KMS-11 (cell line): Measurements from ENCODE around the gene GNAZ.

ENCODE experiments used
- H2AFZ ChIP-seq: fragments of 200-600 bp; sonication (generic); 2 replicates; pipeline ENCODE4 v1.6.1; 2016; ENCODE audit warnings: antibody characterized with exemption, mixed run types, low read depth
- H3K27ac ChIP-seq: fragments of 200-600 bp; sonication (generic); 2 replicates; pipeline ENCODE4 v1.6.1; 2016; ENCODE audit warnings: mild to moderate bottlenecking, mixed run types
- H3K27me3 ChIP-seq: fragments of 200-600 bp; sonication (generic); 2 replicates; pipeline ENCODE4 v1.6.1; 2017; ENCODE audit warnings: mild to moderate bottlenecking, low read depth, mixed run types, moderate library complexity; ENCODE audit not compliant: insufficient read depth
- H3K36me3 ChIP-seq: fragments of 200-600 bp; sonication (generic); 2 replicates; pipeline ENCODE4 v1.6.1; 2017; ENCODE audit warnings: mild to moderate bottlenecking, mixed run types; ENCODE audit not compliant: insufficient read depth
- H3K4me1 ChIP-seq: fragments of 200-600 bp; sonication (generic); 2 replicates; pipeline ENCODE4 v1.6.1; 2016; ENCODE audit warnings: mild to moderate bottlenecking, low read depth, mixed run types; ENCODE audit not compliant: poor library complexity, severe bottlenecking
- H3K4me2 ChIP-seq: fragments of 200-600 bp; sonication (generic); 2 replicates; pipeline ENCODE4 v1.7.0; 2016; ENCODE audit warnings: mild to moderate bottlenecking, mixed run types
- H3K4me3 ChIP-seq: fragments of 200-600 bp; sonication (generic); IDR thresholded peaks from 2 replicates; pipeline ENCODE4 v1.6.1; 2017; ENCODE audit warnings: low read depth, low read length, mixed read lengths; ENCODE audit not compliant: insufficient read depth
- H3K79me2 ChIP-seq: fragments of 200-600 bp; sonication (generic); 2 replicates; pipeline ENCODE4 v1.6.1; 2016; ENCODE audit warnings: low read depth, mixed run types; ENCODE audit not compliant: insufficient read depth
- H3K9ac ChIP-seq: fragments of 200-600 bp; sonication (generic); 2 replicates; pipeline ENCODE4 v1.6.1; 2016; ENCODE audit warnings: mild to moderate bottlenecking, mixed run types
- H4K20me1 ChIP-seq: fragments of 200-600 bp; sonication (generic); 2 replicates; pipeline ENCODE4 v1.6.1; 2016; ENCODE audit warnings: mild to moderate bottlenecking, mixed run types; ENCODE audit not compliant: insufficient read depth
- TF ChIP-seq, protein P1 (sequence below): fragments of 200-600 bp; sonication (generic); conservative IDR thresholded peaks from 2 replicates; pipeline ENCODE4 v1.6.1; 2017; ENCODE audit warnings: low read depth, mild to moderate bottlenecking, antibody characterized with exemption, low read length, moderate library complexity, mixed read lengths

Gene GNAZ

GRCh38 chr22:23063539-23064380, 6.6 kb upstream of the GNAZ start:
- no peaks in the 10 kb centered on the region for H3K79me2 ChIP-seq
- H3K36me3 ChIP-seq = no peaks in the 10 kb centered on the region
- H2AFZ ChIP-seq = no peak overlapping the region
- H3K9ac ChIP-seq = no peak overlapping the region
- H3K27ac ChIP-seq = no peak overlapping the region
- no peak overlapping the region for H3K4me3 ChIP-seq
- TF ChIP-seq, protein P1, sequence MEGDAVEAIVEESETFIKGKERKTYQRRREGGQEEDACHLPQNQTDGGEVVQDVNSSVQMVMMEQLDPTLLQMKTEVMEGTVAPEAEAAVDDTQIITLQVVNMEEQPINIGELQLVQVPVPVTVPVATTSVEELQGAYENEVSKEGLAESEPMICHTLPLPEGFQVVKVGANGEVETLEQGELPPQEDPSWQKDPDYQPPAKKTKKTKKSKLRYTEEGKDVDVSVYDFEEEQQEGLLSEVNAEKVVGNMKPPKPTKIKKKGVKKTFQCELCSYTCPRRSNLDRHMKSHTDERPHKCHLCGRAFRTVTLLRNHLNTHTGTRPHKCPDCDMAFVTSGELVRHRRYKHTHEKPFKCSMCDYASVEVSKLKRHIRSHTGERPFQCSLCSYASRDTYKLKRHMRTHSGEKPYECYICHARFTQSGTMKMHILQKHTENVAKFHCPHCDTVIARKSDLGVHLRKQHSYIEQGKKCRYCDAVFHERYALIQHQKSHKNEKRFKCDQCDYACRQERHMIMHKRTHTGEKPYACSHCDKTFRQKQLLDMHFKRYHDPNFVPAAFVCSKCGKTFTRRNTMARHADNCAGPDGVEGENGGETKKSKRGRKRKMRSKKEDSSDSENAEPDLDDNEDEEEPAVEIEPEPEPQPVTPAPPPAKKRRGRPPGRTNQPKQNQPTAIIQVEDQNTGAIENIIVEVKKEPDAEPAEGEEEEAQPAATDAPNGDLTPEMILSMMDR = no peak
- no peaks in the 10 kb centered on the region for H3K27me3 ChIP-seq
- no peaks in the 10 kb centered on the region for H3K4me1 ChIP-seq
- H4K20me1 ChIP-seq = no peaks in the 10 kb centered on the region
- no peak overlapping the region for H3K4me2 ChIP-seq

DNA sequence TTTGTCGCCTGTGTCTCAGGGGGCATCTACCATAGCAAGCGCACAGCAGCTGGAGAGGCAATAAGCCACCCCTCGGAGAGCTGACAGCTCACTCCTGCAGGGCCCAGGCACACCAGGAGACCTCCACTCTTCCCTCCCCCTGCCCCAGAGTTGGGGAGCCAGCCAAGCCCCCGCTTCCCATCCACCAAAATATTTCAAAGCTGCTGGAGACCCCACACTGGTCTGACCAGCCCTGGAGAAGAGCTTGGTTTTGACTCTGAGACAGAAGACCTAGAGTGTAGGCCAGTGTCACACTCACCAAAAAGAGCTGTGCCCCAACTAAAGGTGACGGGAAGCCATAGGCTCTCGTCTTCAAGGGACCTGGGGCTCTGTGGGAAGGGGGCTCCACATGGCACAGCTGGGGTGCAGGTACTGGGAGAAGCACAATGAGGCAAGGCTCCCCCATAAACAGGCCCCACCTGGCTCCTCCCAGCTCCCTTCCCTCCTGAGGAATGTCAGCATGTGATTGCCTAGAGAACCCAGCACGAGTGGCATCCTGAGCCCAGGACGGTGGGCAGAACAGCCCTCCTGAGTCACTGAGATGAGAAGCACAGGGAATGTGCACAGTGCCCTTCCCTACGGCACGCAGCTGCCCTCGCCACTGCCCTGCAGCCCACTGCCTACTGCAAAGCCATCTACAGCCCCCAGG, 5.8 kb upstream of the GNAZ start:
- Histone ChIP-seq H3K9ac (no peak overlapping the region), H3K36me3 (no peaks in the 10 kb centered on the region), H3K79me2 (no peaks in the 10 kb centered on the region), H4K20me1 (no peaks in the 10 kb centered on the region), H3K27me3 (no peaks in the 10 kb centered on the region), H3K4me2 (no peak overlapping the region), H3K4me3 (no peak overlapping the region), H3K4me1 (peaks cover 2% of the 10 kb centered on the region), H3K27ac (no peak overlapping the region), H2AFZ (no peak overlapping the region)
- TF ChIP-seq, protein P1 = no peak

DNA sequence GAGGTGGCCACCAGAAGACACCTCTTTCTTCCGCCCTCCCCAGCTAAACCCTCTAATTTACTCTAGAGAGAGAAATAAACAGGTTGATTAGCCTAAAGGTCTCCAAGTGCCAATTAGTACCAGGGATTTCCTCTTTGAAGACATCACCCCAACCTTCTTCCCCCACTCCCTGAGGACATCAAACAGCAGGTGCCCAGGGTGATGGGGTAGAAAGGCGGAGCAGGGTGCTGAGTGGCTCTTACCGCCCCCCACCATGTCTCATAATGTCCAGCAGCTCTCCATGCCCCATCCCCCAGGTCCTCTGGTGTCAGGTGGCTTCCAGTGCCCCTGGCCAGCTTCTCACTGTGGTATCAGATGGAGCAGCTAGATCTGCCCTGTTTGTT, 5.3 kb upstream of the GNAZ start:
- H4K20me1 ChIP-seq = no peaks in the 10 kb centered on the region
- H2AFZ ChIP-seq = no peak overlapping the region
- H3K9ac ChIP-seq = no peak overlapping the region
- no peak overlapping the region for H3K4me2 ChIP-seq
- H3K27ac ChIP-seq = no peak overlapping the region
- H3K4me1 ChIP-seq = peaks cover 6% of the 10 kb centered on the region
- H3K27me3 ChIP-seq = no peaks in the 10 kb centered on the region
- no peaks in the 10 kb centered on the region for H3K79me2 ChIP-seq
- TF ChIP-seq, protein P1 = no peak
- no peaks in the 10 kb centered on the region for H3K36me3 ChIP-seq
- no peak overlapping the region for H3K4me3 ChIP-seq

GRCh38 chr22:23065495-23066122, 4.7 kb upstream of the GNAZ start:
- H3K27ac ChIP-seq = no peak overlapping the region
- H3K4me1 ChIP-seq = peaks cover 6% of the 10 kb centered on the region
- H3K36me3 ChIP-seq = no peaks in the 10 kb centered on the region
- no peaks in the 10 kb centered on the region for H3K79me2 ChIP-seq
- H2AFZ ChIP-seq = no peak overlapping the region
- no peak overlapping the region for H3K9ac ChIP-seq
- H4K20me1 ChIP-seq = no peaks in the 10 kb centered on the region
- no peak overlapping the region for H3K4me2 ChIP-seq
- no peak overlapping the region for H3K4me3 ChIP-seq
- H3K27me3 ChIP-seq = no peaks in the 10 kb centered on the region
- TF ChIP-seq, protein P1 = no peak
